A204.1 (cell line): ENCODE results near the gene STARD5.

Experiments used
- FAIRE-seq: peaks from 2 replicates; lab custom pipeline; 2012; peaks lifted over from hg19 to GRCh38; lab: Jason Lieb, UNC

Gene STARD5

DNA sequence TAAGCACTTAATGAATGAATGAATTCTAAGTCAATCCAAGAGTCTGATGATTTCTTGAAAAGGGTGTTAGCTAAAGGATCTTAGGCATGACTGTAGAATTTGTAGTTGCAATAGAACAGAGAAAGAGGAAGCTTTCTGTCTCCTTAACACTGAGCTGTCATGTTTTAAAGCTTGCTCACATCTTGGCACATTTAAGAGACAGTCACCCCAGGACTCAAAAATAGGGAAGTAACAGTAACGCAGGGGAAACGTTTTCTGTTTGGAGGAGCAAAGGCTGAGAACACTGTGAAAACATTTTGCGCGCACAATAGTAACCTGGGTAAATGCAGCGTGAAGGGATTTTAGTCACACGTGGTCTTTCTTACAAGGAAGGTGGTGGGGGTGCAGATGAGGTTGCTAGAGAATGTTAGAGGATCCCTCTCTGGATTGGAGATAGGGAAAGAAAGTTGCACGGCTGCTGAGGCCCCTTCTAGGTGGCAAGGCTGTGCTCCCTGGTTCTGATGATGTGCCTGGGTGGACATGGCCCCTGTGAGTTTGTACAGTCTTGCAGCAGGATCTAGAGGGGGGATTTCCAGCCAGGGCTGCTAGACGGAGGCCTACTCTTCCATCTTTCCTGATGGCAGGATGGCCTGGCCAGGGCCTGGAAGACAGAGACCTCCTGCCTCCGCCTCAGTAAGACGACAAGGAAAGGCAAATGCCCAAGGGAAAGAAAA lies 12.0 kb downstream of the STARD5 start:
- FAIRE-seq = no peak

DNA sequence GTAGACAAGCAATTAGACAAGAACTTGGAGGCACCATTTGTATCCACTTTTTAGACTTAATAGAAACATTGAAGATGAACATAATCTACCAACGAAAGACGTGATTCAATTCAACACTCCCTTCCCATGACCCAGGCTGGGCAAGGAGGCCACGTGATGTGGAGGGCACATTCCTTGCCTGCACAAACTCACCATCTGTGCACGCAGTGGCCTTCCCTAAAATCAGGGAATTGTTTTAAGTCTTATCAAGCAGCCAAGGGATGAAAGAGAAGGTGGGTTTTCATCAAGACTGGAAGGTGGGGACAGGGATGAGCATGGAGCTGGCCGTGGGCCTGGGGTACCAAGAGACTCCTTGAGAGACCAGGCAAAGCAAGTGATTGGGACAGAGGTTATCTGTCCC lies 13.5 kb downstream of the STARD5 start:
- FAIRE-seq = no peak

DNA sequence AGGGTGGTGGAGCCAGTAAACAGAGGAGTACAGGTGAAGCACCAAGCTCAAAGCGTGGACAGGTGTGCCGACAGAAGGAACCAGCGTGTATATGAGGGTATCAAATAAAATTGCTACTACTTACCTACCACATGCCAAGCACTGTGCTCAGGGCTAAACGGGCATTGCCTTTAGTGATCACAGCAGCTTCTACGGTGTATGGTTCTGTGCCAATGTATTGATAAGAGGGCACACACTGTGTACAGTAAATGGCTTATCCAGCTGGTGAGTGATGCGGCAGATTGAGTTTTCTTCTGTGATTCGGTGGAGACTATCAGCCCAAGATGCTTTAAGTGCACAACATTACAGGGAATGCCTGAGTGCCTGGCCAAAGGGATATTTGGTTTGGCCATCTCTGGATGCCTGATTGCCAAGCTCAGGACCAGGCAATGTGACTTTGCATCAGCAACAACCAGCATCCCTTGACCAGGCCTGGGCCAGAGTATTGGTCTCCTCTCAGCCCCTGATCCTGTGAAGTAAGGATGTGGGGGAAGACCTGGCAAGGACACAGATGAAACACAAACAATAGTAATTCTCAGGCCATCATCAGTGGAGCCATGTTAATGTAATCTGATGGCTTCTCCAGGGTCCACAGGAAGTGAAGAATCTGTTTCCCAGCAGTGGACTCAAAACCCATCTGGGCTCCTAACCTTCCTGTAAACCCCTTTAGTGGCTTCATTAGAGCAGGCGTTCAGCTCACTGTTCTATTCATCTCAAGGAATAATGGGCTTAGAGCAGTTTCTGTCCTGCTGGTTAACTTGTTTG lies 14.1 kb downstream of the STARD5 start:
- no peak for FAIRE-seq

DNA sequence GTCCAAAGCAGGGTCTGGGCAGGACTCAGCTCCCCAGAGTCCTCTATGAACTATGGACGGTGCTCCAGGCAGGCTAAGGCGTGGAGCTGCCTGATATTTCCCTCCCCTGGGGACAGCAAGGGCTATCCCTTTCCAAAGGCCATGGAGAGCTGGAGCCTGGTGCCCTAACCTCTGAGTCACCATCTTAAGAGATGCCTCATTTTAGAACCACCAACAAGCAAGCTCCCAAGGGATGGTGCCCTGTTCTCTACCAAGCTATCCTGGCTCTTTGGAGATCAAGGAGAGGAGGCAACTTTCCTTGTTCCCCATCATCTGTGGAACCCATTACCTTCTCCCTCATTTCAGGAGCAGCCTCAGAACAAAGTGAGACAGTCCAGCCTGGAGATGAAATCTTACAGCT lies 15.7 kb downstream of the STARD5 start:
- no peak for FAIRE-seq

DNA sequence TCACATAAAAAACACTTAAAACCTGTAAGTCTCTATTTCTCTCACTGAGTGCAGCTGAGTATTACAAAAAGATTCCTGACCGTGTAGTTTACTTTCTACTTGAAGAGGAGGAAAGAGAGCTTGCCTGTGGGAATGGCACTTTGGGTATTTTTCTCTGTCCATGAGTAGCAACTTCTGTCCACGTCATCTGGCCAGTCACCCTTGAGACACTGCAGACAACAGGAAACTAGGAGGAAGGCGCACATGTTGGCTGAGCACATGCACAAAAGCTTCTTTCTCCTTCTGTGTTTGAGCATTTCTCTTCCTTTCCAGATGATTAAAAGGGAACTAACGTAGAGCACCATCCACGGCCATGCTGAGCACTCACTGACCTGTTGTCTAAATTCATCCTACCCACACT lies 19.7 kb downstream of the STARD5 start:
- no peak for FAIRE-seq

DNA sequence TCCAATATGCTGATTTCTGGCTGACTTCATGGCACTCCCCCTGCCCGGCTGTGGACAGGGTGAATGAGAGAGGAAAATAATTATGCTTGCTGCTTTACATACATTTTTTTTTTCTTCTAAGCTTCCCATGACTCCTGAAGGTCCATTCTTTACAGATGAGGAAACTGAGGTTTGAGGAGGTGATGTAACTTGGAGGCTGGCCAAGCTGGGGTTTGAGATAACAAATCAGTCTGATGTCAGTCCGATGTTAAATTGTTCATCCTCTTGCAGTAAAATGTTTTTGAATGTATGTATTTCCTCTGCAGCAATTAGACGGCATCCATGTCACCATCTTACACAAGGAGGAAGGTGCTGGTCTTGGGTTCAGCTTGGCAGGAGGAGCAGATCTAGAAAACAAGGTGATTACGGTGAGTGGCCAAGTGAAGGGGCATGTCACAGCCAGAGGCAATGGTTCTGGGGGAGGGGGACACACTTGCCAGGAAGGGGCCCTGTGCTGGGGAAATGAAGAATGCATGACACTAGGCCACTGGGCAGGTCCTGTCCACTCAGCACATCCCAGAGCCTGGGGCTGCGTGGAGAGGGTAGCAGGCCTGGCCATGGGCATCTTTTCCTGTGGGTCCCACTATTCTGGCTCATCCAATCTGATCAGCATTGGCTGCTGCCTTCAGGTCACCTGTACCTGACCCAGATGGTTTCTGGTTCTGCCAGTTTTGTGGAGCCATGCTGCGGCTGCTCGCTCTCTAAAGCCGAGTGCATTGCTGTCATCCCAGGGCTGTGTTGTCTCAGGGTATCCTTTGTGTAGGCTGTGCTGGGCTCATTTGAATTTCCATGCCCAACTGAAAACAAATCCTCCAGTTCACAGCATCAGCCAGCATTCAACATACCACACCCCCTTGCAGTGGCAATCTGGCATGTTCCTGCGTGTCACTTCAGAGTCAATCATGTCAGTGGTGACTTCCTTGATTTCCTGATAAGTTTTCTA lies 20.4 kb downstream of the STARD5 start:
- FAIRE-seq = no peak

DNA sequence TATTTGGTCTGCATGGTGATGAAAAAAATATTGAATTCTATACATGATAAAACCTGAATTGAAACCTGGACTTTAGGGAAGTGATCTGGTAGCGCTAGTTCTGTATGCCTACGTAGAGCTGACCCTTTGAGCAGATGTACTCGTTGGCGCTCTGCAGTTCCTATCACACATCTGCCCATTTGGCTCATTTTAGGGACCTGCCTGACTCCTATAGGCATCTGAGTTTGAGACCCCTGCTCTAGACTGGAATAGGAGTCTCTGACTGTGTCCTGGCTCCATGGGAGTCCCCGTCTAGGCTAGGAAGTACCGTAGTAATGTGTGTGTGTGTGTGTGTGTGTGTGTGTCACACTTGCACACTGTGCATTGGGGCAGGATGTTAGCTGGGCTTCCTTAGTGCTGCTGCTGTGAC lies 21.2 kb downstream of the STARD5 start:
- FAIRE-seq = no peak

DNA sequence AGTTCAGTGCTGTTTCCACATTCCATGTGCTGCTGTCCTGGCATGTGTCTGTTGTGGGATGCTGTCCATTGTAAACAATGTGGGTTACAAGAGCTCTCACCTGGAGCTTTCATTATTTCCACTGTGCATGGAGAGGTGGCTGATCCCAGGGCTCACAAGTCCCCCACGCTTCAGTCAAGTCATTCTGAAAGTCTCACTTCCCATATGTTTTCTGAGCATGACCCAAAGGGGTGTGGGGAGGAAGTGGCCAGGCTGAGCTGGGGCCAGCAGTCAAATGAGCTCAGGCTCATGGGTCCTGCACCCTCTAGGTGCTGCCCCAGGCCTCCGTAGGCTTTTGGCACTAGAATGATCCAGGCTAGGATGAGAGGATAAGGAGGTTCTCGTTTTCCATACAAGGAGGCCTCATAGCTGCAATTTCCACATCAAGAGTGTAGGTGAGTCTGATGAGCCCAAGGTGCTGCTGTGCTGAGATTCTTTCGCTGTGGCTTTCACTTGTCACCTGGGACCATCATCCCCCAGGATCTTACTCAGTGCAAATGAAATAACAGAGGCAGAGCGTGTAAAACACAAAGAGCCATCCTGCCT lies 22.0 kb downstream of the STARD5 start:
- FAIRE-seq = no peak

DNA sequence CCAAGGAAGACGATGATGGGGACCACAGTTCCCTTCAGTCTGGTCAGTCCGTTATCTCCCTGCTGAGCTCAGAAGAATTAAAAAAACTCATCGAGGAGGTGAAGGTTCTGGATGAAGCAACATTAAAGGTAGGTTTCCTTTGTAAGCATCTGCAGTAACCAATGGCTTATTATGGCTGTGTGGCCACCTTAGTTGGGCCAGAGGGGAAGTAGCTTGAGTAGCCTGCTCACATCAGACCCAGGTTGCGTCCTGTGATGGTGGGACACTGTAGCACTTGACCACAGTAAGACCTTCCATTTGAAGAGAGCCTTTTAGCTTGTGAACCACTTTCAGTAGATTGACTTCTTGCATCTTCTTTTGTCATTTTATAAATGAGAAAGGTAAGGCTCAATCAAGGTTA lies 22.6 kb downstream of the STARD5 start:
- no peak for FAIRE-seq

DNA sequence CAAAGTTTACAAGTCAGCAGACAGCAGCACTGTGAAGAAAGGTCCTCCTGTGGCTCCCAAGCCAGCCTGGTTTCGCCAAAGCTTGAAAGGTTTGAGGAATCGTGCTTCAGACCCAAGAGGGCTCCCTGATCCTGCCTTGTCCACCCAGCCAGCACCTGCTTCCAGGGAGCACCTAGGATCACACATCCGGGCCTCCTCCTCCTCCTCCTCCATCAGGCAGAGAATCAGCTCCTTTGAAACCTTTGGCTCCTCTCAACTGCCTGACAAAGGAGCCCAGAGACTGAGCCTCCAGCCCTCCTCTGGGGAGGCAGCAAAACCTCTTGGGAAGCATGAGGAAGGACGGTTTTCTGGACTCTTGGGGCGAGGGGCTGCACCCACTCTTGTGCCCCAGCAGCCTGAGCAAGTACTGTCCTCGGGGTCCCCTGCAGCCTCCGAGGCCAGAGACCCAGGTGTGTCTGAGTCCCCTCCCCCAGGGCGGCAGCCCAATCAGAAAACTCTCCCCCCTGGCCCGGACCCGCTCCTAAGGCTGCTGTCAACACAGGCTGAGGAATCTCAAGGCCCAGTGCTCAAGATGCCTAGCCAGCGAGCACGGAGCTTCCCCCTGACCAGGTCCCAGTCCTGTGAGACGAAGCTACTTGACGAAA lies 24.2 kb downstream of the STARD5 start:
- no peak for FAIRE-seq

DNA sequence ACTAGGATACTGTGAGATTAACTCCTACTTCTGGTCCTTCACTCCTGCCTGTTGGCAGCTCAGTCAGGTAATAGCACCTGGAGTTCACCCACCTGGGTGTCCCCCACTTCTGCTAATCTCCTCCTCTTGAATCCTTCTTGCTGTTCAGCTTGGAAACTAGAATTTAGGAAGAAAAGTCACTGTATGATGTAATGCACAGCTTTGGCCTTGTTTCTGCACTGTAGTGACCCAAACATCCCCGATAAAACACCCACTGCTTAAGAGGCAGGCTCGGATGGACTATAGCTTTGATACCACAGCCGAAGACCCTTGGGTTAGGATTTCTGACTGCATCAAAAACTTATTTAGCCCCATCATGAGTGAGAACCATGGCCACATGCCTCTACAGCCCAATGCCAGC lies 24.8 kb downstream of the STARD5 start:
- FAIRE-seq = no peak

DNA sequence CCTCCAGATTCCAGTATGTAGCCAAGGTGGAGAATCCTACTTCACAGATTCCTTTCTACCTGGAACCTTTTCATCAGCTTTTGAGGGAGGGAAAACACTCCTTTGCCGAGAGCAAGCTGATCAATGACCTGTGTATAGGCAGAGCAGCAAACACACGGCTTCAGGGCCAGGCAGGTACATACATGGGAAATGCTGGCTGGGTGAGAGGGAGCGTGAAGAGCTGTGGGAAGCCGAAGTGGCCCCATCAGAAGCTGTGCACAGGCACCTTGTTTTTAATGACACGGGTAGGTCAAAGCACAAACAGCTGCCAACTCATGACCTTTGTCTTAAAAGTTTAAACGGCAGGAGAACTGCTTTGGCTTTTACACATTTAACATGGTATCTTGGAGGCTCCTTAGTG lies 25.3 kb downstream of the STARD5 start:
- no peak for FAIRE-seq

DNA sequence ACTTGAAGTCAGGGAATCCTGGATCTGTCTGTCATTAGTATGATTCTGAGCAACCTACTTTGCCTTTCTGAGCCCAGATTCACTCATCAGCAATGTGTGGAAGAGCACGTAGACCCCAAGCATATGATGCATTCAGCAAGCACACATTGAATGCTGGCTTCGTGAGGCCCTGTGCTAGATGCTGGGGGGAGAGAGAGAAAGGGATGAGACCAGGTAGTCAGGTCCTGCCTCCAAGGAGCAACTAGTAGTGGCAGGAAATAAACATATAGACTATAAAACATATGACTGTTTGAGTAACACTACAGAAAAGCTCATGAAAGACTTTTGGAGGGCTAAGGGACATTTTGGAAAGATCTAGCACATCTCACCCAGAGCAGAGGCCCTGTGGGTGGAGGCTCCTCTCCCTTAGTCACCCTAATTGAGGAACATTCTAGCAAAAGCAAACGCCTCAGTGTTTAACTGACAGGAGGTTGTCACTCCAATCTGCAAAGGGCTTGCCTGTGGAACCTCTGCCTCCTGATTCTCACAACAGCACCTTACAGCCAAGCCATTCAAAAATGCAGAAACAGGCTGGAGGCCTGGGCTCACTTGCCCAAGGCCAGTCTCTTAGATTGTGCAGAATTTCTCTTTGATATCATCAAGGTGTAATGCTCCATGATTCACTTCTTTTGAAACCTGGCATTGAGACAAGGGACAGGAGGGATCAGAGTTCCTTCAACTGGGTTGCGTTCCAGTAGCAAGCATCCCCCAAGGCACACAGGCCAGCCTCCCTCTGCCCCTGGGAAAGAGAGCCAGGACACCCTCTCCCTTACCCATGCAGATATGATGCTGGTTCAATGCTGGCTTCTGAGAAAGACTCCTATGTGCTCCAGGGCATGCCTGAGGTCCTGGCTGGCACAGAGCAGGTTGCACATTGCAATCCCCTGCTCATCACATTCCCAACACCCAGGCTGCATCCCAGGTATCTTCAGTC lies 26.1 kb downstream of the STARD5 start:
- FAIRE-seq = no peak

DNA sequence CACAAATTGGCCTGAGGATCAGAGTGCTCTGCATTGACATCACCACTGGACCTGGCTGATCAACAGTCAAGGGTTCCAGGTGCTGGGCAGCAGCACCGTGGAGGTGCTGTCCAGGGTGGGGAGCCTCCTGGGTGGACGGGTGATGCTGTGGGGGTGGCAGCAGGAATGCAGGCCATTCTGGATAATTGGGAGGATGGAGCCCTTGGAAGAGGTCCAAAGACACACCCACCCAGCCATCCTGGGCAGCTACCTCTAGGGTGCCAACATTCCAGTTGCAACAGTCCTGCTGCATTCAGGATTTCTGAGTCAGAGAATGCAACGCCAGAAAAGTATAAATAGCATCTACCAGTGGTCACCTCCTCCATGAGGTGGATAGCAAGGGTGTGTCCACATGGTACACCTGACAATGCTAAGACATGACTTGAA lies 26.8 kb downstream of the STARD5 start:
- no peak for FAIRE-seq

DNA sequence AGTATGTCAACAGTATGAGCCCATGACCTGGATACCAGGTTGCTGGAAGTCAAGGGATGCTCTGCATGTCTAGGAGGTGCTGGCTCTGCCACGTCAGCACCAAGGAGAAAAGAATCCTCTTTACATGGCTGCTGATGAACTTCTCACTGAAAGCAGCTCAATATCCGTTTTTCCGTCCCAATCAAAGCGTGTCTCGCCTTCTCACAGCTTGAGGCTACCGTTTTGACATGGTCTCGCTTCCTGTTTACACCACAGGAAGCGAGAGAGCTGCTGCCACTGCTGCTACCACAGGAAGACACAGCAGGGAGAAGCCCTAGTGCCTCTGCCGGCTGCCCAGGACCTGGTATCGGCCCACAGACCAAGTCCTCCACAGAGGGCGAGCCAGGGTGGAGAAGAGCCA lies 27.3 kb downstream of the STARD5 start:
- FAIRE-seq = no peak

DNA sequence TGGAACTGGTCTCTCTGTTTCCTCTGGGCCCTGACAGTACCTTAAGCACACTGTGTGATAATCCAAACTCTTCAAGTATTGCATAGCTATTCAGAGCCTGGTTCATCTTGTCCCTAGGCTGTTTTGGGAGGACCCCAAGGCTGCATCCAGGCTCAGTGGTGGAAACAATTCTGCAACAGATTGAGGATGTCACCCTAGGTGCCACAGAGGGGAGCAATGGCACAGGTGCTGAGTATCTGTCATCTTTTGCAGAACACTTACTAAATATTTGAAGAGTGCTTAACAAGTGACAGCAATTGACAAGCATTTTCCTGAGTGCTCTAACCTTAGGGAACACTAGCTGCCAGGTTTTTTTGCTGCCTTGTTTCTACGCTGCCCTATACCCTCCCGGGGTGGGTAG lies 27.8 kb downstream of the STARD5 start:
- FAIRE-seq = no peak

DNA sequence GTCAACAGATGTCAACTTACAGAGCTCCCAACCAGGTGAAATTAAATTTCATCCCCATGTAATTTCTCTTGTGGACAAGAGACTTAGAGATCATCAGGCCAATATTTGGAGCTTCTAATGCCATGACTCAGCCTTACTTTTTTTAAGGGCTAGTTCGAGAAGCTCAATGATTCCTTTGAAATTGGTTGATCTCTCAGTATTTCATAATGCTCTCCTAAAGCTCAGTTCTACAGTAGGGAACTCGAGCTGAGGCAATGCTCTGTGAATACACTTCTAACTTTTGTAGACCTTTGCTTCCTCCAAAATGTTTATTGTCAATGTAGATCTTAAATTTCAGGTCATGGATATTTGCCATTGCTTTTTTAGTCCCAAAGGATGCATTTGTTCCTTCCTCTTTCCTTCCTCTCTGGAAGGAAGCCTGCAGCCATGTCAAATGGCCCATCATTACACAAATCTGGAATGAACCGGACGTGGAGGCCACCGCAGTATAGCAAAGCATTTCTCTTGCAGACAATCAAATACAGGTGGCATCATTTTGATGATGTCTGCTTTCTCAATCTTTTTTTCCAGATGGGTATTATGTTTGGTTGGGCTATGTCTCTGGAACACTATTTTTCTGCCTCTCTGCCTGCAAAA lies 28.3 kb downstream of the STARD5 start:
- no peak for FAIRE-seq

DNA sequence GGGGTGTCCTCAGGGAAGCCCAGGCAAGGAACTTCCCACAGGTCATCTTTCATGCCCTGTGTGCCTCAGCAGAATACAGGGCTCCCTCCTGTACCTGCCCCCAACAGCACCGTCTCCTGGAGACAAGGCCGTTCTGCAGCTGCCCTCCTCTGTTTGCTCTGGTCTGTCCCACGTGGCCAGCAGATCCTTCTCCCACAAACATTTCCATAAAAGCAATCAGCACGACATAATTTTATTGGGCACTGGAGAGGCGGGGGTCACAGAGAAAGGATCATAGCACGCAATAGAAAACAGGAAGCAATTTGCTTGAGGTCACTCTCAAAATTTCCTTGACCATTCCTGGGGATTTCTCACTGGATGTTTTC lies 29.4 kb downstream of the STARD5 start:
- FAIRE-seq = no peak

DNA sequence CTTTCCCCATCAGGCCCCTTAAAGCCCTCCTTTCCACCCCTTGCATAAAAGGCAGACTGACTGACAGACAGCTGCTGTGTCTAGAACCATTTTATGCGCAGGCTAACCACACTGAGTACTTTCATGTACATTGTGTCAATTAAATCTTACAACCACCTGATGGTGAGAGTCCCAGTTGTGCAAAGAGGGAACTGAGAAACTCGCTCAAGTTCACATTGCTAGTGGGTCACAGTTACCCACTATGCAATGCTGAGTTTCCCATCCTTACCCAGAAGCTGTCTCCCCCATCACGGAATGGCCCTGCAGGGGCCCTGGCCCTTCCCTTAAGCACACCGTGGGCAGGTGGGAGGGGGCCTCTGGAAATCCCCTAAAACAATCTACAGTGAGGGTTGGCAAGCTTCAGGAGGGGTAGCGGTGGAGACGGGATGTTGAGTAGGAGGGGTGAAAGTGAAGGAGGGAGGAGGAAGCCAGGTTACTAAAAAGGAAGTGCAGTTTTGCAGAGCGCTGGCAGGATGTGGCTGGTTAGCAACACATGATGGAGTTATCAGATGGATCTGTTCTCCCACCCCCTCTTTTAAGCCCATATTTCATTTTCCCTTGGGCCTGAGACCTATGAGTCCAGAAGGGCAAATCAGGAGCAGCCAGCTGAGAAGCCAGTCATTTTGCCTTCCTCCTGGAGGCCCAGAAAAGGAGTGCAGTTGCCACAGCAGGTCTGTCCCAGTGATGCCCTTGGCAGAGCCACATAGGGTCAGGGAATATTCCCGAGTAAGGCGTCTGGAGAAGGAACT lies 30.0 kb downstream of the STARD5 start:
- no peak for FAIRE-seq
